HFF-Myc (cell line): Measurements from ENCODE around the gene CELF5.
A peak's percentile ranks its signal among the peaks of the same experiment; 100 is the strongest.
"Not testable (repeated sequence)": the region's sequence is repeated elsewhere in the genome, so short reads cannot be mapped to it uniquely, and the experiment has no call there.

ENCODE experiments used
- DNase-seq: peaks from one replicate; pipeline ENCODE4 v3.0.0-alpha.2; 2011; ENCODE audit warnings: low read depth; ENCODE audit errors: extremely low read depth
- H3K4me3 ChIP-seq: replicated peaks from 2 replicates; pipeline ENCODE4 v1.5.1; 2011; ENCODE audit warnings: low read depth, mild to moderate bottlenecking, control low read depth, low read length
- TF ChIP-seq, protein P1 (sequence below): IDR thresholded peaks from 2 replicates; pipeline ENCODE4 v1.5.1; 2012; ENCODE audit warnings: mild to moderate bottlenecking, low read depth, low read length, control low read depth; ENCODE audit errors: missing control alignments

Gene CELF5

DNA sequence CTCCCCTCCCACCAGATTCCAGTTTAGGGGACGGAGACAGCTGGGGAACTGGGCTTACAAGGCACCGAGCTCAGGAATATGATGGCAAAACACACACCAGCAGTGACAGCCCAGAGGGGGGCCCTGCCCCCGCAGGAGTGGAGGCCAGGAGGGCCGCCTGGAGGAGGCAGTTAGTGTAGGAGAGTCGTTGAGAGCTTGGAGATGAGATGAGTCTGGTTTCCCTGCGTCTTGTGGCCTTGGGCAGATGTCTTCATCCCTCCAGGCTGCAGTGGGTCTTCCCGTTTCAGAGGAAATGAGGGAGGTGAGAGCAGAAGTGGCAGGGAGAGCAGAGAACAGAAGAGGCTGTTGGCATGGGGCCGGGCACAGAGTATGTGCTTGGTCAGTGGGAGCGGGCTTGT is 4.9 kb downstream of the CELF5 start:
- no peak overlapping the region for H3K4me3 ChIP-seq

DNA sequence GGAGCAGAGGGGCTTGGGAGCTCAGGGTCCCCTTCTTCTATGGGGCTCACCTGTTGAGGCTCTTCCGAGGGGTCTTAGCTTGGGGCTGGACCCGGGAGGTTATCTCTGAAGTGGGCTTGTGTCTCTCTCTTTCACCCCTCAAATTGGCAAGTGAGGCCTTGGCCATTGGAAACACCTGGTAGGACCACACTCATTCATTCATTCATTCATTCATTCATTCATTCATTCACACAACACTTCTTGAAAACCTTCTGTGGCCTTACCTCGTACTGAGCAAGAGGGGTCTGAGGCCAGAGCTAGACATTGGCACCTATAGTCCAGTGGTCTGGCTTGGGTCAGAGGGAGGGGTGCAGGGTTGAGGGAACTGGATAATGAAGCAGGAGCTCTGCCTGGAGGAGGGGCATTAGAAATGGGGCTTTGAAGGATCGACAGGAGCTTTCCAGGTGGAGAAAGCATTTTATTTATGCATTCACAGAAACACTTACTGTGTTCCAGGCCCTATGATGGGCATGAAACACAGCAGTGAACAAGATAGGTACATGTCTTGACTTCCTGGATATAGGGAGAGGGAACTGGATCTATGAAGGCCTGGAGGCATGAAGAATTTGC is 5.5 kb downstream of the CELF5 start:
- H3K4me3 ChIP-seq, result no peak overlapping the region
- TF ChIP-seq, protein P1, sequence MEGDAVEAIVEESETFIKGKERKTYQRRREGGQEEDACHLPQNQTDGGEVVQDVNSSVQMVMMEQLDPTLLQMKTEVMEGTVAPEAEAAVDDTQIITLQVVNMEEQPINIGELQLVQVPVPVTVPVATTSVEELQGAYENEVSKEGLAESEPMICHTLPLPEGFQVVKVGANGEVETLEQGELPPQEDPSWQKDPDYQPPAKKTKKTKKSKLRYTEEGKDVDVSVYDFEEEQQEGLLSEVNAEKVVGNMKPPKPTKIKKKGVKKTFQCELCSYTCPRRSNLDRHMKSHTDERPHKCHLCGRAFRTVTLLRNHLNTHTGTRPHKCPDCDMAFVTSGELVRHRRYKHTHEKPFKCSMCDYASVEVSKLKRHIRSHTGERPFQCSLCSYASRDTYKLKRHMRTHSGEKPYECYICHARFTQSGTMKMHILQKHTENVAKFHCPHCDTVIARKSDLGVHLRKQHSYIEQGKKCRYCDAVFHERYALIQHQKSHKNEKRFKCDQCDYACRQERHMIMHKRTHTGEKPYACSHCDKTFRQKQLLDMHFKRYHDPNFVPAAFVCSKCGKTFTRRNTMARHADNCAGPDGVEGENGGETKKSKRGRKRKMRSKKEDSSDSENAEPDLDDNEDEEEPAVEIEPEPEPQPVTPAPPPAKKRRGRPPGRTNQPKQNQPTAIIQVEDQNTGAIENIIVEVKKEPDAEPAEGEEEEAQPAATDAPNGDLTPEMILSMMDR, result no peak
- DNase-seq, result no peak

More for the DNA sequence above, 4.9 kb downstream of the CELF5 start:
- TF ChIP-seq, protein P1, result no peak
- no peak for DNase-seq

DNA sequence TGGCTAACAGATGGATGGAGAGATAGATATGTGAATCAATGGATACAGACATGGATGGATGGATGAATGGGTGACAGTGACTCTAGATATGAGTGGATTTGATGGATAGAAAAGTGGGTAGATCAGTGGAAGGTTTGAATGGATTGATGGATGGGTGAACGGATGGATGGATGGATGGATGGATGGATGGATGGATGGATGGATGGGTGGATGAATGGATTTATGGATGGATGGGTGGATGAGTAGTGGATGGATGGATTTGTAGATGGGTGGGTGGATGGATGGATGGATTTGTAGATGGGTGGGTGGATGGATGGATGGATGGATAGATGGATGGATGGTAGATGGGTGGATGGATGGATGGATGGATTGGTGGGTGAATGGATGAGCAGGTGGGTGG is 6.8 kb downstream of the CELF5 start:
- DNase-seq, result no peak

DNA sequence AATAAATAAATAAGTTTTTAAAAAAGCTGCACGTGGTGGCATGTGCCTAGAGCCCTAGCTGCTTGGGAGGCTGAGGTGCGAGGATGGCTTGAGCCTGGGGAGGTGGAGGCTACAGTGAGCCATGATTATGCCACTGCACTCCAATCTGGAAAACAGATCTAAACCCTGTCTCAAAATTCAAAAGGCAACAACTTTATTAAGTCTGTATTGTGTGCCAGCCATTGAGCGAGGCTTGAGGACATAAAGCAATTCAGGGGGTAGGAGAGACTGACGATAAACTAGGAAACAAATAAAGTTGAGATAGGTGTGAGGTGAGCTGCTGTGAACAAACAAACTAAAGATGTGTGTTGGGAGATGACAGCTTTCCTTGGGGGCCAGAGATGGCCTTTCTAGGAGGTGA is 8.7 kb downstream of the CELF5 start:
- DNase-seq, result no peak

More for the DNA sequence above, 6.8 kb downstream of the CELF5 start:
- TF ChIP-seq, protein P1, result no peak
- no peak overlapping the region for H3K4me3 ChIP-seq

DNA sequence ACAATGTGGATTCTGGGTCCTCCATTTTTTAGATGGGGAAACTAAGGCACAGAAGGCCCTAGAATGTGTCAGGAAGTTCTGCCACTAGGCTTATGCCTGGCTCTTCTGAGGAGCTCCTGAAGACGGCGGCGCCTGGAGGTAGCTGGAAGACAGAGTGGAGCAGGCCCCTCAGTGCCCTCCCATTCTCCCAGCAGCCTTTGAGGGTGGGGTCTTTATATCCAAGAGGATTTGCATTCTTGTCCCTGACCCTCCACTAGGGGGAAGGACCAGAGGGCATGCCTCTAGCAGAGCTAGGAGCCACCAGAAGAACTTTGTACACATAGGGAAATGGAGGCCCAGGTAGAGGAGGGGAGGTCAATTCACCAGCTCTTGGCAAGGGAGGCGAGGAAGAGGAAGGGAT is 9.4 kb downstream of the CELF5 start:
- TF ChIP-seq, protein P1, result no peak
- H3K4me3 ChIP-seq, result no peak overlapping the region
- DNase-seq, result no peak

More for the DNA sequence above, 8.7 kb downstream of the CELF5 start:
- TF ChIP-seq, protein P1, result no peak
- no peak overlapping the region for H3K4me3 ChIP-seq

DNA sequence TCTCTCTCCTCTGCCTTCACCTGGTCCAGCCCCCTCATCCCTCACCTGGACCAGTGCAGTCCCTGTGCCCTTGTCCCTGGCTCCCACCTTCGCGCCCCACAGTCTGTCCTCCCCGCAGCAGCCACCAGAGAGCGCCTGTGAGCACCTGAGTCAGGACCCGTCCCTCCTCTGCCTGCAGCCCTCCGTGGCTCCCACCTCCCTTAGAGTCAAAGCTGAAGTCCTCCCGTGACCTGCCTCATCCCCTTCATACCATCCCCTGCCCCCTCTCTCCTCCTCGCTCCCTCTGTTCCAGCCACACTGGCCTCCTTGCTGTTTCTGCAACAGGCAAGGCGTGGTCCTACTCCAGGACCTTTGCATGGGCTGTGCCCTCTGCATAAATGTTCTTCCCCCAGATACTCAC is 10.3 kb downstream of the CELF5 start:
- H3K4me3 ChIP-seq, result no peak overlapping the region
- DNase-seq, result no peak
- TF ChIP-seq, protein P1, result peak; percentile 41

DNA sequence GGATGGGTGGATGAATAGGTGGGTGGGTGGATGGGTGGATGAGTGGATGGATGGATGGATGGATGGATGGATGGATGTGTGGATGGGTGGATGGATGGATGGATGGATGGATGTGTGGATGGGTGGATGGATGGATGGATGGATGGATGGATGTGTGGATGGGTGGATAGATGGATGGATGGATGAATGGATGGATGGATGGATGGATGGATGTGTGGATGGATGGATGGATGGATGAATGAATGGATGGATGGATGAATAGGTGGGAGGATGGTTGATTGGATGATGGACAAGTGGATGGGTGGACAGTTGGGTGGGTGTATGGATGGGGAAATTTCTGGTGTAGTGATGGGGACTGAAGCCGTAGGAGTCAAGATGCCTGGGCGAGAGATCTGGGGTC is 11.1 kb downstream of the CELF5 start:
- not testable (repeated sequence) for DNase-seq, H3K4me3 ChIP-seq
